Neutrophil (primary cell): ENCODE data around the gene CYB561D1.

Source experiments
- H3K27ac ChIP-seq: fragments of 200-600 bp; sonication (generic); 2 replicates; pipeline ENCODE4 v1.5.1; 2016; ENCODE audit warnings: mild to moderate bottlenecking, moderate library complexity
- H3K27me3 ChIP-seq: fragments of 200-600 bp; sonication (generic); 2 replicates; pipeline ENCODE4 v1.6.0; 2016; ENCODE audit warnings: mild to moderate bottlenecking
- H3K36me3 ChIP-seq: fragments of 200-600 bp; sonication (generic); 2 replicates; pipeline ENCODE4 v1.5.1; 2017
- H3K4me1 ChIP-seq, 2 experiments: fragments of 200-600 bp in 1 of 2; sonication (generic) in 1 of 2; 1 replicate in 1 of 2; 2 replicates in 1 of 2; pipeline versions ENCODE4 v1.5.1 to v1.6.1; 2013 to 2016; ENCODE audit warnings: low read depth in 1 of 2, low read length in 1 of 2, mild to moderate bottlenecking in 1 of 2, moderate library complexity in 1 of 2; ENCODE audit not compliant: control insufficient read depth in 1 of 2, insufficient read depth in 1 of 2
- H3K4me3 ChIP-seq, 2 experiments: fragments of 200-600 bp in 1 of 2; sonication (generic) in 1 of 2; 1 replicate in 1 of 2; 2 replicates in 1 of 2; pipeline ENCODE4 v1.5.1; 2013 to 2016; ENCODE audit warnings: low read depth in 1 of 2, low read length in 1 of 2, mild to moderate bottlenecking in 1 of 2, moderate library complexity in 1 of 2
- H3K9me3 ChIP-seq: fragments of 200-600 bp; sonication (generic); 2 replicates; pipeline ENCODE4 v1.5.1; 2016
- CTCF ChIP-seq: fragments of 200-600 bp; sonication (generic); IDR thresholded peaks from 2 replicates; pipeline ENCODE4 v1.5.1; 2016; ENCODE audit warnings: antibody characterized with exemption

CYB561D1 gene

GRCh38 chr1:109482242-109482641, 11.7 kb upstream of the CYB561D1 start:
- peaks cover 17 to 18% of the 10 kb centered on the region in 2 experiments for H3K4me1 ChIP-seq
- no peak overlapping the region for H3K27ac ChIP-seq
- no peaks in the 10 kb centered on the region for H3K36me3 ChIP-seq
- H3K4me3 ChIP-seq, result no peak overlapping the region
- peaks cover 62% of the 10 kb centered on the region for H3K27me3 ChIP-seq
- no peak for TF ChIP-seq CTCF
- H3K9me3 ChIP-seq, result no peaks in the 10 kb centered on the region

GRCh38 chr1:109482791-109483671, 10.9 kb upstream of the CYB561D1 start:
- Histone ChIP-seq H3K27ac (peak overlapping the region; percentile 82), H3K36me3 (no peaks in the 10 kb centered on the region), H3K27me3 (peaks cover 54% of the 10 kb centered on the region), H3K4me3 (peak overlapping the region; percentile 73 to 76), H3K4me1 (peaks cover 15 to 17% of the 10 kb centered on the region in 2 experiments), H3K9me3 (no peaks in the 10 kb centered on the region)
- no peak for TF ChIP-seq CTCF

GRCh38 chr1:109483672-109484518, 10.0 kb upstream of the CYB561D1 start, which contains the start of gene ATXN7L2:
Gene ATXN7L2, plus strand, starts transcription at chr1:109483905. Its CDS starts 49 bp downstream, at chr1:109483954.
- Histone ChIP-seq H3K27ac (peak within 1 kb of the TSS; percentile 82), H3K4me3 (peak within 1 kb of the TSS; percentile 73 to 76), H3K36me3 (no peaks in the 10 kb centered on the region), H3K4me1 (peaks cover 15 to 17% of the 10 kb centered on the region in 2 experiments), H3K9me3 (no peaks in the 10 kb centered on the region), H3K27me3 (peaks cover 46% of the 10 kb centered on the region)
- peak; percentile 9 for TF ChIP-seq CTCF

GRCh38 chr1:109484519-109484975, 9.3 kb upstream of the CYB561D1 start:
- Histone ChIP-seq H3K4me3 (peak overlapping the region; percentile 73 to 76), H3K4me1 (peaks cover 15 to 17% of the 10 kb centered on the region in 2 experiments), H3K27me3 (peaks cover 39% of the 10 kb centered on the region), H3K36me3 (no peaks in the 10 kb centered on the region), H3K9me3 (no peaks in the 10 kb centered on the region), H3K27ac (peak overlapping the region; percentile 82)
- no peak for TF ChIP-seq CTCF

GRCh38 chr1:109485001-109485400, 8.9 kb upstream of the CYB561D1 start:
- Histone ChIP-seq H3K27ac (no peak overlapping the region), H3K36me3 (no peaks in the 10 kb centered on the region), H3K4me1 (peaks cover 15 to 17% of the 10 kb centered on the region in 2 experiments), H3K9me3 (no peaks in the 10 kb centered on the region), H3K27me3 (peaks cover 35% of the 10 kb centered on the region), H3K4me3 (no peak overlapping the region)
- TF ChIP-seq CTCF, result no peak
